SK-N-MC (cell line): Measurements from ENCODE around the gene CNKSR1.

Source experiments
- DNase-seq: peaks from one replicate; pipeline ENCODE4 v3.0.0-alpha.2; 2011; ENCODE audit warnings: low read depth, low spot score
- H3K27ac ChIP-seq: fragments of 200-600 bp; sonication (generic); 2 replicates; pipeline ENCODE4 v1.5.1; 2016; ENCODE audit warnings: mixed run types
- H3K36me3 ChIP-seq: fragments of 200-600 bp; sonication (generic); 2 replicates; pipeline ENCODE4 v1.6.1; 2017; ENCODE audit warnings: antibody characterized with exemption, low read length, mixed read lengths; ENCODE audit not compliant: insufficient read depth
- H3K4me3 ChIP-seq: fragments of 200-600 bp; sonication (generic); 2 replicates; pipeline ENCODE4 v1.5.1; 2016
- H3K9ac ChIP-seq: fragments of 200-600 bp; sonication (generic); 2 replicates; pipeline ENCODE4 v1.8.0; 2017; ENCODE audit warnings: mixed run types, mixed read lengths; ENCODE audit not compliant: insufficient read length
- H3K9me3 ChIP-seq: fragments of 200-600 bp; sonication (generic); 2 replicates; pipeline ENCODE4 v1.6.1; 2017; ENCODE audit warnings: low read depth, mild to moderate bottlenecking, antibody characterized with exemption, low read length, moderate library complexity, mixed read lengths
- EZH2 ChIP-seq: fragments of 200-600 bp; sonication (generic); IDR thresholded peaks from one replicate; pipeline ENCODE4 v1.6.1; 2017; ENCODE audit warnings: antibody characterized with exemption
- FOXP2 ChIP-seq: optimal IDR thresholded peaks from 2 replicates; pipeline ENCODE3; 2011; ENCODE audit warnings: mild to moderate bottlenecking, moderate library complexity; ENCODE audit not compliant: insufficient read depth; ENCODE audit errors: extremely low read length, control extremely low read depth
- POLR2AphosphoS5 ChIP-seq: IDR thresholded peaks from 2 replicates; pipeline ENCODE4 v1.6.1; 2012; ENCODE audit warnings: mild to moderate bottlenecking, low read depth, low read length, borderline replicate concordance

CNKSR1 gene

DNA sequence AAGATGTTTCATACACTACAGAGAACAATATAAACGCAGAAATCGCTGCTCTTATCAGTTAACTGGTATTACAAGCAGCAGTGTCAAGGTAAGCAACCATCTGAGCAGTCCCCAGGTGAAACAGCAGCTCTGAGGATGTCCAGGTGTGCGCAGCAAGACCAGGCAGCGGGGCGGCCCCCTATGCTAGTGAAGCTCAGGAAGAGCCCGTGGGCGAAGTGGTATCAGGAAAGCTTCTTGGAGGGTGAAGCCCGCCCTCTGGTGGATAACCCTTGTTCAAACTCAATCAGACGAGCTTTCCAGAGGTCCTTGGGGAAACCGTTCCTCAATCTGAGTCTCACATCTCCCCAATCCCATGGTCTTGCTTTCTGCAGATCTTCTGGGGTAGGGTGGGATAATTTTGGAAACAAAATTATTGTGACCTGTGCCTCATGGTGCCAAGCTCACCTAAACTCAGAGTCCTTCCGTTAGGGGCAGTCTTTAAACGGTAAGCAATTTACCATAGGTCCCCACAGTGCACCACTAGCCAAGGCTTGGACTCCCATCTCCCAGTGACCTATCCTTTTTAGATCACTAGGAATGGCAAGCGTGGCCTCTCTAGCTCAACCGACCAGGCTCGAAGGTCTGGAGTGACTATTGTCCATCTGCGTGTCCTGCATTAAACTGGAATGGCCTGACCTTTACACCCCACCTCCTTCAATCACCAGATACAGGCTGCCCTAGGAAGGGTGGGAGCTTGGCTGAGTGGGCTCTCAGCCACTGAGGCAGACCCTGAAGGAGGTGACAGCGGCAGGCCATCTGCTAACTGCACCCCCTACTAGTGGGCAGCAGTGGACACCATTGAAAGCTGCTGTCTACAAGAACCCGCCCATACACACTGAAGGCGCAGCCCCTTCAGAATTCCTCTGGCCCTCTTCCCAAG lies 32.0 kb upstream of the CNKSR1 start:
- TF ChIP-seq FOXP2 (no peak), EZH2 (no peak), POLR2AphosphoS5 (no peak)
- DNase-seq, result peak; percentile 35
- no peaks in the 10 kb centered on the region for H3K36me3 ChIP-seq

DNA sequence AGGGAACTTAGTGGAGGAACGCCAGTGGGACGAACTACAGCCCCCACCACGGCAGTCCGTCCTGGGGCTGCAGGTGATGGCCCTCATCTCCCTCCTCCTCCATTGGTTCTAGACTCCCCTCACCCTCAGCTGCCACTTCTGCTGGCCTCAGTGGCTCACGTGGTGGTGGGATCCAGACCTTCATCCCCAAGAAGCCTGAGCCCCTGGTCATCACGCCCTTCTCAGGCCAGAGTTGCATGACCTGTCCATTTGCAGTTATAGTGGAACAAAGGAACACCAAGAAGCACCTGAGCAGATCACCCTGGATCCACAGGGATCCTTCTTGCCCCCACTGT lies 31.4 kb upstream of the CNKSR1 start:
- no peak for DNase-seq
- Histone ChIP-seq H3K4me3 (no peak overlapping the region), H3K36me3 (no peaks in the 10 kb centered on the region), H3K27ac (no peak overlapping the region), H3K9ac (no peak overlapping the region), H3K9me3 (no peaks in the 10 kb centered on the region)
- no peak for TF ChIP-seq FOXP2
- TF ChIP-seq EZH2, result no peak
- no peak for TF ChIP-seq POLR2AphosphoS5

More for the DNA sequence above, 32.0 kb upstream of the CNKSR1 start:
- Histone ChIP-seq H3K9ac (no peak overlapping the region), H3K4me3 (no peak overlapping the region), H3K27ac (no peak overlapping the region), H3K9me3 (no peaks in the 10 kb centered on the region)

DNA sequence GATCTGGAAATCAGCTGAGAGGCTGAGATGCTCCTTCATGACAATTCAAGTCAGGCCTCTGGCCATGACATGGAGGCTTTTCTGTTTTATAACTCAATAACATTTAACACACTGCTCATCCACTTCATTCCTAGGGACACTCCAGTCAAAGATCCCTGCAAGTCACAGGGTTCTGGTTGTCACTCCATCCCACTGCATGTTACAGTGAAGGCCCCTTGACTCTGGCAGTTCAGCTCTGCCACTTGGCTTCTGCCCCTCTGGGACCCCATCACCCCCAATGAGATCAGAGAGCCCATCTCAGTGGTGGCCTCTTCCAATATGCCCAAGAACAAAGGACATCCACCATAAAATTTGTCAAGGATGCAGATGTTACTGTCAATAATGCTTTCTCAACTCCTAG lies 28.4 kb upstream of the CNKSR1 start:
- no peak overlapping the region for H3K4me3 ChIP-seq
- no peak for DNase-seq
- TF ChIP-seq FOXP2 (no peak), EZH2 (no peak), POLR2AphosphoS5 (no peak)
- H3K27ac ChIP-seq, result no peak overlapping the region
- H3K9ac ChIP-seq, result no peak overlapping the region
- H3K36me3 ChIP-seq, result no peaks in the 10 kb centered on the region
- no peaks in the 10 kb centered on the region for H3K9me3 ChIP-seq

DNA sequence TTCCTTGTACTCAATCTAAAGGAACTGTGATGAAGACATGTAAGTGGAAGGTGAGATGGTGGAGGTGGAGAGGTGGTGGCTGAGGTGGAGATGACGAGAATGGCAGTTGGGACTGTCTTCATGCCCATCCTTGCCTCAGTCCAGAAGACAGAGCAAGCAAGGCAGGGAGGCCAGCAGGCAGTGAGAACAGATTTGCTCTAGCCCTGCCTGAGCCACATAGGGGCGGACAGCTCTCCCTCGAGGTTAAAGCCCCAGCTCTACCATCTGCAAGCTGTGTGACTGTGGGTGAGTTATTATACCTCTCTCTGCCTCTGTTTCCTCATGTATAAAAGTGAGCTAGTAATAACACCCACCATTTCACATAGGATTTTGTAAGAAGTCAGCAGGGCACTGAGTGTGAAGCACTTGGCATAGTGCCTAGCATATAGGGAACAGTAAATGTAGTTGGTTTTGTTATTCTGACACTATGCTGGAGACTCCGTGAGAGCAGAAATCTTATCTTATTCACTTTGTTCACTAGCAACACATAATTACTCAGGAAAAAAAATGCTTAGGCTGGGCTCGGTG lies 23.2 kb upstream of the CNKSR1 start:
- TF ChIP-seq EZH2 (no peak), FOXP2 (no peak), POLR2AphosphoS5 (no peak)
- Histone ChIP-seq H3K9ac (no peak overlapping the region), H3K4me3 (no peak overlapping the region), H3K9me3 (no peaks in the 10 kb centered on the region), H3K27ac (no peak overlapping the region), H3K36me3 (no peaks in the 10 kb centered on the region)
- DNase-seq, result no peak

DNA sequence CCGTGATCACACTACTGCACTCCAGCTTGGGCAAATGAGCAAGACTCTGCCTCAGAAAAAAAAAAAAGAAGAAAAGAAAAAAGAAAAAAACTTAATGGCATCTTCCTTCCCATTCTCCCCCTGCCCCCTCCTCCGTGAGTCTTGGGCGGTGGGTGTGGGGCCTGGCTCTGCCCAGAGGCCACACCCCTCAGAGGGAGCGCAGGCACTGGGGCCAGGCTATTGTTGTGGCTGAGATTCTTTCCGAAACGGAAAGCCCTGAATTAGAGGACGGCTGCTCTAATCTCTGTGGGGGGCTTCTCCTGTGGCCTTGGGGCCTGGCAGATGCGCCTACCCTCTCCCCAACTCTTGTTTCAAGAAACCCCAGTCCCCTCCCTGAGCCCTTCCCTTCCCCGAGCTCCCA lies 22.5 kb upstream of the CNKSR1 start:
- DNase-seq, result no peak
- no peak for TF ChIP-seq EZH2
- TF ChIP-seq POLR2AphosphoS5, result no peak
- no peak for TF ChIP-seq FOXP2
- Histone ChIP-seq H3K9me3 (no peaks in the 10 kb centered on the region), H3K27ac (no peak overlapping the region), H3K36me3 (no peaks in the 10 kb centered on the region), H3K4me3 (no peak overlapping the region), H3K9ac (no peak overlapping the region)

DNA sequence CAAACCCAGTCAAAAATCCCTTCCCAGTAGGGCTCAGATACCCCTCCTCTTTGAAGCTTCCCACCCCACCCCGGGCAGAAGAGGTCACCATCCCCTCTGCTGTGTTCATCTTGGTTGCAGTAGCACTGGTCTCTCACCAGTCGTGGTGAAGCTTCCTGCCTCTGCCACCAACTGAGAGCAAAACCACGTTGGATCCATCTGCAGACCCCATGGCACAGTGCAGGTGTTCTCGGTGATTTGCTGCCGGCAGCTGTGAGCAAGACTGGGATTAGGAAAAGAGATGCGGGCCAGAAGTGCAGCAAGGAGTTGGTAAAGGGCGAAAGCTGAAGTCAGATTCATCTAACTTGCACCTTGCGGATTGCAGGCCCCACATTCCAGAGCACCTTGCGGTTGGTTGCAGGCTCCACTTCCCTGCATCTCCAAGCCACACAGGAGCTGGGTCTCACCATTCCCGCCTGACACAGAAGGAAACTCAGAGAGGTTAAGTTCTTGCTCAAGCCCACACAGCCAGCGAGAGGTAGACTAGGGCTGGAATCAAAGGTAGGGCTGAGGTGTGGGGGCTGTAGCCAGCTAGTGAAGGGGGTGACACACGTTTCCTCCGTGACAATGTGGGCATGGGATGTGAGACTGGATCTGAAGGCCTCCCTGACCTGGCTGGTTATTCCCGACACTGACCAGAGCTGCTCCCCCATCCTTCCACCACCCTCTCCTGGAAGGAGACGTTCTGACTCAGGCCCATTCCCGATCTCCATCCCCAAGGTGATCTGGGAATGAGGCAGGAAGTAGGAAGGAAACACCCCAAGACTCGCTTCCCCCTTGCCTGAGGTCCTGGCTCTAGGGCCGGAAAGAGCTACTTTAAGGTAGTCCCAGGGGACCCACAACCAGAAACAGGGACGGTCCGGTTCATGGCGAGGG lies 21.7 kb upstream of the CNKSR1 start:
- Histone ChIP-seq H3K4me3 (no peak overlapping the region), H3K9ac (no peak overlapping the region), H3K27ac (no peak overlapping the region), H3K36me3 (no peaks in the 10 kb centered on the region), H3K9me3 (no peaks in the 10 kb centered on the region)
- DNase-seq, result no peak
- no peak for TF ChIP-seq POLR2AphosphoS5

DNA sequence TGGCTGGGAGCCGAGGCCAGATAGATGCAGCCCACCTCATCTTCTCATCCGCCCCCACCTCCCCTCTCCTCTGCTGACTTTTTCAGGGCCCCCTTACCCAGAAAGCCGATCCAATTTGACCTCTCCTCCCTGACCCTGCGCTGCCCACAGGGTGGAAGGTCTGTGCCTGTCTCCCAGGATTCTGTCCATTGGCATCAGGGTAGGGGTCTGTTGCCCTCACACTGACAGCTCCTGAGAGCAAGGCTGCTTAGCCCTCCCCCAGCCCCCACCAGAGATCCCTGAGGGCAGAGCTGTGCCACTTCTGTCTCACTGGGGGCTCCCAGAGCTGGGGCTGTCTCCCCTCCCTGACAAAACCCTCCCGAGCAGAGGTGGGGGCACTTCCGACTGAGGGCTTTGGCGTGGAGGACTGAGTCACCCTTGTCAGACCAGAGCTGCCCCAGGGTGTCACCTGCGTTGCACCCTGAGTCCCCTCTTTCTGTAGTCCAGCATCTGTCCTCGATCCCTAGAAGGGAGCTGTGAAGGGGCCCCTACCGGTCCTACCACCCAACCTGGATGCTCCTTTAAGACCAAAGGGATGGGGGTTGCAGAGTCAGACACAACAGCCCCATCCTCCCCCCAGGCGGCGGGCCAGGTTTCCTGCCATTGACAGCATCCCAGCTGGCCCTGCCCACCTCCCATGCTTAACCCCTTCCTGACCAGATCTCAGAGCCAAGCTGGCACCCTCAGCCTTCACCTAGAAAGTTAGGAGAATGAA lies 20.8 kb upstream of the CNKSR1 start:
- DNase-seq, result no peak
- no peaks in the 10 kb centered on the region for H3K9me3 ChIP-seq
- H3K4me3 ChIP-seq, result peak overlapping the region; percentile 28; the same call in 1 of the 2 replicates
- H3K27ac ChIP-seq, result no peak overlapping the region
- H3K36me3 ChIP-seq, result no peaks in the 10 kb centered on the region
- TF ChIP-seq POLR2AphosphoS5 (no peak), FOXP2 (no peak), EZH2 (no peak)
- H3K9ac ChIP-seq, result no peak overlapping the region
